ENCODE results near the gene RETREG1.

Gene RETREG1

DNA sequence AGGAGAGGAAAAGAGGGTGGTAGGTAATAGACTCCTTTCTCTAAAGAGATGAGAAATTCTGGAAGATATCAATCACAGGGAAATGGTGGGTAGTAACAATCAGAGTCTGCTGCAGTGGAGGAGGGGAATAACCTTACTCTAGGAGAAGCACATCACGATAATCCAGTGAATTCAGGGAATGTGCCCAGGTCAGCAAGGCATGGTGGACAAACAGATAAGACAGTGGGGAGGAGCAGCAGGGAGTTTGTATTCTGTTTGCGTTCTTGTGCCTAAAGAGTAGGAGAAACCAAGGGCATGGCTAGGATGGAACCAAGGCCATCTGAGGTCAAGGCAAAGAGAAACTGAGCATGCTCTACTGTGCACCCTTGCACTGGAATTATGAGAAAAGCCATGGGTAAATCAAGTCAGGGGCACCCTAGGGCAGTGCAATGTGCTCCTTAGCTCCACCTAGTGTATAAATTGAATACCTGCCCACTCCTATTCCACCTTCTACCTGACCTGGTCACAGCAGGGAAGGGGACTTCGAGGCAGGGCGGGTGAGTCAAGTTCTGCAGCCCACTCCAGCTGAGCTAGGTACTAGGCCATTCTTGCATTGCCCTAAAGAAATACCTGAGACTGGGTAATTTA, 31.6 kb downstream of the RETREG1 start:
- no peak for DNase-seq (ENCODE audit: low read depth in 1 of 2, low spot score in 1 of 2)

DNA sequence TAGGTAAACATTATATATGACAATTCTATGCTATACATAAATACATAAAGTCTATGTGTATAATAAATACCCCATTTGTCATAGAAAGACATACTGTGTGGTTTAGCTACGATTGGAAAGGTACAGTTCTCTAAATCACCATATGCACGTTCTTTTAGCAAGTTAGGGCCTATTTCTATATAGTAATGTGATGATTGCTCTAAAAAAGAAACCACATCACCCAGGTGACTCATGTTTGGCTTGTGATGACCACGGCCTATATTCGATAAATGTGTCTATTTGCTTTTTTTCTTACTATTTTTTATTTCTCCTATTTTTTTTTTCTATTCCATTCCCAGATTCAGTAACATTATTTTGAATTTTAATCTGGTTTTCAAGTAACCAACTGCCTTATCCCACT, 34.7 kb downstream of the RETREG1 start:
- no peak for DNase-seq (ENCODE audit: low read depth in 1 of 2, low spot score in 1 of 2)

DNA sequence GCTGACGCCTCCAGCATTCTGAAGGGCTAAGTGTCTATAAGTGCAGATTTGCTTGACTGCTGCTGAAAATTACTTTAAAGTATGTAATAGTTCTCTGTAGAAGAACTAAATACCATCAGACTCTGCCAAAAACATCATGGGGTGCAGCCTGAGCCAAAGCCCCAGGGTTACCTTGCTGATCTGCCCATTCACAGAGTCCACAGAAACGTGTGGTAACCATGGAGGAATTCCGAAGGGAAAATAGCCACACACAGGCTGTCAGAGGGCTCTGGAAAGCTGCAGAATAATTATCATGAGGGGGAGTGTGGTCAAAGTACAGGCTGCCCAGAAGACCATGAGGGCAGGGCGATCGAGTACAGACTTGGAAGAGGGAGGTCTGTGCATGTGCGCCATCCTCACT, 36.4 kb downstream of the RETREG1 start:
- no peak for DNase-seq (ENCODE audit: low read depth in 1 of 2, low spot score in 1 of 2)

DNA sequence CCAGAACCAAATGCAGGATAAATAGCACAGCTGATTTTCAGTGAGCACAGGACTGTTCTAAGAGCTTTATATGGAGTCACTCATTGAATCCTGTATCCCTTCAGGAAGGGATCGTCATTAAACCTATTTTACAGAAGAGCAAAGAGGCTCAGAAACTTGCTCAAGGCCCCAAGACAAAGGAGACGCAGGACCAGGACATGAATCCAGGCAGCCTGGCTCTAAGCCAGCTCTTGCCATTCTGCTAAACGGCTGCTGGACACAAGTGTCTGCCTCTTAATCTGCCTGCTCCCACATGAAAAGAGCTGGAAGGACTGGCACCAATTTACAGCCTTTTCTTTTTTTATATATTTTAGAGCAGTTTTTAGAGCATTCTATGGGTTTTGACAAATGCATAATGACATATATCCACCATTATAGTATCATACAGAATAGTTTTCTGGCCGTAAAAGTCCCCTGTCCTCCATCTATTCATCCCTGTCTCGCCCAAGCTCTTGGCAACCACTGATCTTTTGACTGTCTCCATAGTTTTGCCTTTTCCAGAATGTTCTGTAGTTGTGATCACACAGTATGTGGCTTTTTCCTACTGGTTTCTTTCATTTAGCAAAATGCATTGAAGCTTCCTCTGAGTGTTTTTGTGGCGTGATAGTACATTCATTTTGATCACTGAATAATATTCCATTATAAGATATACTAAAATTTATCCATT, 37.5 kb downstream of the RETREG1 start:
- no peak for DNase-seq (ENCODE audit: low read depth in 1 of 2, low spot score in 1 of 2)

DNA sequence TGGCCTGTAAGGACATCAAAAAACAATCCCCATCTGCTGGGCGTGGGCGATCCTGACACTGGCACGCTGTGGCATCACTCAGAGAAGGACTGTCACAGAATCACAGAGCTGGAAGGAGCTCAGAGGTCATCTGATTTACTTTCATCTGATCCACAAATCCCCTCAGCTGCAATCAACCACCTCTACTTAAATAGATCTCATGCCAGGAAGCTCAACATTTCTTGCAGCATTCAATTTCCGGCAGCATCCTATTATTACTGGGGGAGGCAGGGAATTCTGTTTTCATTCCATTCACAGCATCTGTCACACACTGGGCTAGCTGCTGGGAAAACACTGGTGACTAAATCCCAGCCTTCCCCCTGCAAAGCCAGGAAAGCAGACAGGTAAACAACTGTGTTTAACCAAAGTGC, 38.3 kb downstream of the RETREG1 start:
- DNase-seq (ENCODE audit: low read depth in 1 of 2, low spot score in 1 of 2), result no peak

DNA sequence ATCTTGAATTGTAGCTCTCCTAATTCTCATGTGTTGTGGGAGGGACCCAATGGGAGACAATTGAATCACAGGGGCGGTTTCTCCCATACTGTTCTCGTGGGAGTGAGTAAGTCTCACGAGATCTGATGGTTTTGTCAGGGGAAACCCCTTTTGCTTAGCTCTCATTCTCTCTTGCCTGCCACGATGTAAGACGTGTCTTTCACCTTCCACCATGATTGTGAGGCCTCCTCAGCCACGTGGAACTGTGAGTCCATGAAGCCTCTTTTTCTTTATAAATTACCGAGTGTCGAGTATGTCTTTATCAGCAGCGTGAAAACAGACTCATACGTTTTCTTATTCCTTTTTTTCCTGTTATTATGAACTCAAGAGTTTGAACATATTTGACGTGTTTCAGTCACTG, 39.1 kb downstream of the RETREG1 start:
- DNase-seq (ENCODE audit: low read depth in 1 of 2, low spot score in 1 of 2), result peak in 1 of 2 donors; percentile 7

DNA sequence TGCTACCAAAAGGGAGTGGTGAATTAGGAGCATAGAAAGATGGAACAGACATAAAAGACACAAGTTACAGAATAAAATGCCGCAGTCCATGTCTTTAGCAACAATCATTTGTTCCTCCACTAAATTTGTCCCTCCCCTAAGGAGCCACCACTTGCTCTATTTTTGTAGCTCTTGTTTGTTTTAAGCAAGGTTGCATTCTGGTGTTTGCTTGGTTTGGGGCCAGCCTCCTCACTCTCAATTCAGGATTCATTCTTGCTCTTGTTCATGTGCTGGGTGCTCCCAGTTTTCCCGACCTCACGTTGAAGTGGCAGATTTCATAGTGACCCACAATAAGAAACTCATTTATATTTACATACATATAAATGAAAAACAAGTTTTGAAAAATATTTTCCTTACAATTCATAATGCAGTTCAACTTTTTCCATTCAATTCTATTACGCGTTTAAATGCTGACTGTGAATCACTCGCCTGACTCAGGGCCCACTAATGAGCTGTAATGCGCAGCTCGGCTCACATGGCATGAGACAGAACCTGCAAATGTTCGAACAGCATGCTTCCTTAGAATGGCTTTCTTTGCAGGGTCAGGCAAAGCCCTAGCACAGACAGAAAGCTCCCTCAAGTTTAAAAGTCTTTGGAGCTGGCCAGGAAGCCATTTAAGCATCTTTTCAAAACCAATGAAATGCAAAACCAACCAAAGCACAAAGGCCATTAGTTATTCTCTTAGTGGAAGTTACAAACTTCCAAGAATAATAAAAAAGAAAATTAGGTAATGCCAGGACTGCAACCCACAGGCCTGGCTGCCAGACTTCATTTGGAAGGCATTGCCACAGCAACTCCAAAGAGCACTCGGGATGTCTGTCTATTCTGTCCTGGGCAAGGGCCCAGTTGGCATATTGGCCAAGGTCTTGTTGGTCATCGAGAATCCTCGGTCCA, 41.7 kb downstream of the RETREG1 start:
- DNase-seq (ENCODE audit: low read depth in 1 of 2, low spot score in 1 of 2), result no peak

DNA sequence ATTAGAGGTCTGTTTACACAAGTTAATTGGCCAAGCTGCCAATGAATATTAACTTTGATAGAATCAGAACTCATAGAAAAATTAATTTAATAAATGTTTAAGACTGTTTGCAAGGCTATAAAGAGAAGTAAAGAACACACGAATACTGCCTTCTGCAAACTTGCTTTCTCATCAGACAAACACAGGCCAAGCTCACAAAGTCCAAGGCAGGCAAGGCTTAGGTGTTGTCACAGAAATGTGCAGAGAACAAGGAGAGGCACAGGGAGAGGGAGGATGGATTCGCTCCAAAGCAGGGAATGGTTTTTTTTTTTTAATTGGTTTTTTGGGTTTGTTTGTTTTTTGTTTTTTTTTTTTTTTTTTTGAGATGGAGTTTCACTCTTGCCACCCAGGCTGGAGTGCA, 43.4 kb downstream of the RETREG1 start:
- DNase-seq (ENCODE audit: low read depth in 1 of 2, low spot score in 1 of 2), result no peak

DNA sequence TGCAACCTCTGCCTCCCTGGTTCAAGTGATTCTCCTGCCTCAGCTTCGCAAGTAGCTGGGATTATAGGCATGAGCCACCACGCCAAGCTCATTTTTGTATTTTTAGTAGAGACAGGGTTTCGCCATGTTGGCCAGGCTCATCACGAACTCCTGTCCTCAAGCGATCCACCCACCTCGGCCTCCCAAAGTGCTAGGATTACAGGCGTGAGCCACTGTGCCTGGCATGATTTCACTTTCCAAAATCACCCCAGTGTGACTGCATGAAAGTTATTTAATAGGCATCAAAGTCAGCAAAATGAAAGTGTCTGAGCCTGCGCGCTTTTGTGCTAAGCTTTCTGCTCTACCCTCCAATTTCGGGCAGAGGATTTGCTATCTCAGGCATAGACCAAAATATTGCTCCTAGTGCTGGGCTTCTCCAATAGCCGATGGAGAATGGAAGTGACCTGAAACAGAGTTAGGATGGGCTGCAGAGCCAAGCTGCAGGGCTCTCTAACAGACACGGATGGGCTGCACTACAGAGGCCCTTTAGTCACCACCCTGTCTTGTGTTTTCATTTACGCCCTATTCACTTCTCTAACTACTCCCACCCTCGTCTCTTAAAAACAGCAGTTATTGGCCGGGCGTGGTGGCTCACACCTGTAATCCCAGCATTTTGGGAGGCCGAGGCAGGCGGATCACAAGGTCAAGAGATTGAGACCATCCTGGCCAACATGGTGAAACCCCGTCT, 44.3 kb downstream of the RETREG1 start:
- no peak for DNase-seq (ENCODE audit: low read depth in 1 of 2, low spot score in 1 of 2)

DNA sequence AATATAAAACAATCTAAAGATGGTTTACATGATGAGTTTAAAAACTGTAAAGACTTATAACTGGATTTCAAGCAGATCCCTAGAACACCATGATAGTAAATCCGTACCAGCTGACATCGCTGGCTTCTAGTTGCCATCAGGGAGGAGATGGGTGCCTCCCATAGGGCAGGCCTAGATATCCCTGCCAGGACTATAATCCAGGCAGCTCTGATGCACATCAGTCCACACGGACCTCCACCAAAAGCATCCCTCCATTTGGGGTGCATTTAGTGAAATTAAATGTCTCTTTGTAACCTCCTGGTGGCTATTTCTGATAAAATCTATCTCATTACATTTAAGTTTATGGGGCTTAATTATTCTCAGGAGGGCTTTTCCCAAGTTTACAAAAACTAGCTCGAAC, 45.8 kb downstream of the RETREG1 start:
- DNase-seq (ENCODE audit: low read depth in 1 of 2, low spot score in 1 of 2), result no peak

DNA sequence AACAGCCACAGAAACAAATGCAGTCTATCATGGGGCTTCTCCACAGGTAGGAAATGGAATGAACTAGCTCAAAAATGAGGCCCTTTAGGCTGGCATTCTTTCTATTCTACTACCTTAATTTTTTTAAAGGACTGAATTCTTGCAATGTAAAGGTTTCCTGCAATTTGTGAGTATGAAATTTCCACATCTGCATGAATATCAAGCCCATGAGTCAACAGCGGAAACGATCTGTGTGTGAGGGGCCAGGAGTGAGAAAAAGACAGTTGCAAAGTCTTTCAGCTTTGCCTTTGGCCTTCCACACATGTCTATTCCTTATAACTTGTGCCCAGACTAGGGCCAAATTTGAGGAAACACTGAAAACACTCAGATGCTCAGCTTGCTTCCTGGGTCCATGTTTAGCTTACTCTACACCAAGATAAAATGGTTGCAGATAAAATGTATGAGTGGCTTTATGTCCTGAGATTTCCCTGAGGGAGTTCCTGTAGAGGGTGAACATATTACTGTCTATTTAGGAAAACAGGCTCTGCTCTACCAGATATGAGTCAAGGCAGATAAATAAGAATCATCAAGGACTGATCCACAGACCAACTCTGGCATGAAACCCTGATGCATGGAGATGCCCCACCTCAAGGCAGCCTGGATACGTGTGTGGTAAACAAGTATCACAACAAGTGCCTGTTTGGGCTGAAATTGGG, 46.5 kb downstream of the RETREG1 start:
- no peak for DNase-seq (ENCODE audit: low read depth in 1 of 2, low spot score in 1 of 2)

DNA sequence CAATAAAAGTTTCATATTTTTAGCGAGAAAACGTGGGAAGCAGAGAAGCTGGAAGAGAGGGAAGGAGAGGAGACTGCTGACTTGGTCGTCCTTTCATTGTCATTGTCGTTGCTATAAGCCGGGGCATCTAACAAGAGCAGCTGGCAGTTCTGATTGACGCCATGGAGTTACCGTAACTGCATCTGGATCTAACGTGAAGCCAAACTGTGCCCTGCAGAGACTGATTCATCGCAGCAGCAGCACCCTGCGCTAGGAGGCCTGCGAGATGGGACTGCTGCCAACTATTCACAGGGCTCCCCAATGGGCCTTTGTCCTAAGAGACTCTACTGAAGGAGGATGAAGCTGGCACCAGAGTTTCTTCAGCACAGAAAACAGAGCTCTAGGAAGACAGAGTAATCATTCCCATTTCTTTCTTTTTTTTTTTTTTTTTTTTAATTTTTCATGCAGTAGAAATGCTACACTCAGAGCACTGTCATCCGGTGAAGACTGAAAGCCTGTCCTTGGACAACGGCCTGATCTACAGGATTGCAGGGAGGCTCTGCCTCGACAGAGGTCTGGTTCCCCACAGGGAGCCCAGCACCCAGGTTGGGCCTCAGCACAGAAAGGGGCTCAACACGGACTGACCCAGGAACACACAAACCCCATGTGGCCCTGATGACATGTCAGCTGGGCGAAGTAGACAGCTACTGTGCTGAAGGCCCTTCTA, 47.8 kb downstream of the RETREG1 start:
- no peak for DNase-seq (ENCODE audit: low read depth in 1 of 2, low spot score in 1 of 2)

DNA sequence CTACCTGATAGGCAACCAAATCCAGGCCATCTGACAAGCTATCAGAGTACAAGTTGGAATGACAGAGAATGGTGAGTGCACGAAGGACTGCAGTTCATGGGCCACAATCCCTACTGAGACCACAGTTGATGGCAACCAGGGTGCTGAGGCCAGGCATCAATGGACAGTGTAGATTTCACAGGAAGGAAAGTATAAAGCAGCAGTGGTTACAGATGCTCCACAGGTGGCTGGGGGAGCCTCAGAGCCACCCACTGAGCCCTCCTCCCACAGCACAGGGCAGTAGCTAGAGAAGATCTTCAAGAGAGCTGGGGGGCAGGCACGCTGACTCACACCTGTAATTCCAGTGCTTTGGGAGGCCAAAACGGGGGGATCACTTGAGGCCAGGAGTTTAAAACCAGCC, 49.4 kb downstream of the RETREG1 start:
- DNase-seq (ENCODE audit: low read depth in 1 of 2, low spot score in 1 of 2), result no peak

DNA sequence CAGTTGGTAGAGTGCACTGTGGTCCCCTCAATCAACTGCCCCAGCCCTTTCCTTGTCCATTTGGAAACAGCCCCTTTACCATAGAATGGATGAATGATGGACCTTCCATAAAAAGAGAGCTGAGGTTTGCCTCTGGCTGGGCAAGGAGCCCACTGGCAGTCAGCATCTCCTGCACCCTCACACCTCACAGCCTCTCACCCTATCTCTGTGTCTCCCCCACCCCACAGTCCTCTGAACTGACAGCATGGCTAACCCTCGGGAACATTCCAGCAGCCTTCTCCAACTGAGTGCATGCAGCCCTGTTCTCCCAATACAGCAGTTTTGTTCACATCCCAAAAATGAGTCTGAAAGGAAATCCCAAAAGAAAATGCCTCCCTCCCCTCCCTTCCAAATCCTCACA, 51.7 kb downstream of the RETREG1 start:
- no peak for DNase-seq (ENCODE audit: low read depth in 1 of 2, low spot score in 1 of 2)

DNA sequence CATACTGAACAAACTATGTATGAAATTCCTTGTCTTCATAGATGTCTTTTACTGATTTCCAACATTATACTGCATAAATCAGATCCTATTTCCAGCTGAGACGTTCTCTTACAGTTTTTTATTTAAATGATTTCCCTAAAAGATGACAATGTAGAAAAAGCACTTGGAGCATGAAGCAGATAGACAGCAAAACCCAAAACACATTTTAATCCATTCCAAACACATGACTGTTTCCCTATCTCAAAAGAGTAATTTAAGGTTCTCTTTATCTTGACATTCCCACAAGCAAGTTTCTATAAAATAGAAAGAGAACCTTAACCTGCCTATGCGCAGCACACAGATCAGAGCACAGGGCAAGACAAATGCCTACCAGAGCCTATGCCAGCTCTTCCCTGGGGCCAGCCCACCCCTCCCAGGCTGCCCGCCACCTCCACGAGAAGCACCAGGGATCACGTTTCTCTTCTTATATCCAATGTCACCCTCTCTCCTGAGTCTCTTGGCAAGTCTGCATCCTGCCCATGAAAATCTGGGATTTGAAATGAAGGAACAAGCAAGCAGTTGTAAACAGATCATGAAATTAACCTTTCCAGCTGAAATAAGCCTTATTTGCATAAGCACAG, 52.4 kb downstream of the RETREG1 start:
- DNase-seq (ENCODE audit: low read depth in 1 of 2, low spot score in 1 of 2), result no peak

DNA sequence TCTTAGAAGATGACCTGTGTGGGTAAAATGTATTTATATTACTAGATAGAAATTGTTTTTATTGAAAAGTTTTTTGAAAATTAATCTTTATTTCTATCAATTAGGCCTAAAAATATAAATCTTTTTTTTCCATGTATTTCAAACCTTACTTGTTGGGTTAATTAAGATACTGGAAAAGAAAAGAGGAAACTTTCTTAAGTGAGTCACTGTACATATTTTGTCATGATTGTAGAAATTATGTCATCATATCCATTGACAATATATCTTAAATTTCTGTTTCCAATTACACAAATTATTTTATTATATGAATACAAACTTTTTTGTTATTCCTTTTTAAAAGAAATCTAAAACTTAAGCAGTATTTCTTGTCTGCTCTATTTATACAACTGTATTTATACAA, 53.1 kb downstream of the RETREG1 start:
- DNase-seq (ENCODE audit: low read depth in 1 of 2, low spot score in 1 of 2), result no peak

DNA sequence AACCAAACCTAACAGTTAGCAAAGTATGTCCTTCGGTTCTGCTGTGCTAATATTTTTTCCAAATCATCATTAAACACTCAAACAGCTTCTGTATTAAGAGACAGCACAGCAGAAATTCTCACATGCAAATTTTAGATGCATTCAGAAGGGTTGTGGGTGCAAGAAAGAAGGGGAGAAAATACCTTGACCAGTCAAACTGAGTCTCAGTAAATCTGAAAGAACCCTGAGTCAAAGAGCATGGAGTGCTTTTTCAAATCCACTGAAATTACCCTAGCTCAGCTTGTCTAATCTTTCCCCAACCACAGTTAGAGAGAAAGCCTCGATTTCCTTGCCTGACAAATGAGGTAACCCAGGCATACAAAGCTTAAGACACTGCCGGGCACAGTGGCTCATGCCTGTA, 55.1 kb downstream of the RETREG1 start:
- no peak for DNase-seq (ENCODE audit: low read depth in 1 of 2, low spot score in 1 of 2)

DNA sequence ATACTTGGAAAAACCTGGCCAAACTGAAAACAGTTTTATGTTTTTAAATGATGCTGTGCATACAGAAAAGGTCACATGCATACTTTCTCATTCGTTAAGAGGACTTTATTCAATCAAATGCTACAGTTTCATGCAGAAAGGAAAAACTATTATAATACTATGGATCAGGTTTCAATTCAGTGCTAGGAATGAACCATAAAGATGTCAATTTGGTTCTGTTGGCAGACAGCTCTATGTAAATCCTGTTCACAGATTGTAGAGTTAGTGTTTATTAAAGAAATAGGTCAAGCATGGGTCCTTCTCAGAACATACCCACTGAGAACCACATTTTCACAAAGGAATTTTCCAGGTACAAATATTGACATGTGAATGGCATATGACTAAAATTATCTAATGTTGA, 57.1 kb downstream of the RETREG1 start:
- no peak for DNase-seq (ENCODE audit: low read depth in 1 of 2, low spot score in 1 of 2)

DNA sequence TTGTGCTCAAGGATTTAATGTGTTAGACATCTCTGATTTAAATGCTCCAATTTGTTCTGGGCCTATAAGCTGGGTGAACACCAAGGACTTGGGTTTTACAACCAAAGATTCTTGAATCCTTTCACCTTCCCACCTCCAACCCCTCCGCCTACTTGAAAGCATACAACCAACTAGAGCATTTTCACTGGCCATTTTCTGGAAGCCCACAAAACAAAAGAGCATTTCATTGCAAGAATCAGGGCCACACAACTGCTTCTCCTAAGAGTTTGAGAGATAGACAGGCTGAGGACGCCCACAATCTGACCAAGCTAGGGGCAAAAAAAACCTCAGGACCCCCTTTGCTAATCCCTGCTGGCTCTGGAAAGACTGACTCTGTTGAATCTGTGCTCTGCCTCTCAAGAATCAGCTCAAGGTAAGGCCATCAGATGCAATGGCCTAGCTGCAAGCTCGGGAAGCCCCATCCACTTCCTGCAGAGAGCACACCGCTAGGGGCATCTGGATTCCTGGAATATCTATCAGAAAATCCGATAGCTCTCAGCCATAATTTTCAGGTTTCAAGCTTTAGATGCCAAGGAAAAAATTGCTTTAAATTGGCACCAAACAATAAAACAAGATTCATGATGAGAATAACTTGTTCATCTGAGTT, 57.7 kb downstream of the RETREG1 start:
- no peak for DNase-seq (ENCODE audit: low read depth in 1 of 2, low spot score in 1 of 2)
